ENCODE results near the gene CA14. TPM values are rescaled to one million over a fixed set of nuclear protein-coding genes. Genes with fewer than 3 reads are reported as not detected.

Gene CA14
- total and polyA plus RNA-seq, 9 of the 15 experiments (the other 6 are each of a cell fraction or from before 2014, with no cell fraction given) = 0.13 to 0.57 (median 0.26) TPM; not detected in 1

DNA sequence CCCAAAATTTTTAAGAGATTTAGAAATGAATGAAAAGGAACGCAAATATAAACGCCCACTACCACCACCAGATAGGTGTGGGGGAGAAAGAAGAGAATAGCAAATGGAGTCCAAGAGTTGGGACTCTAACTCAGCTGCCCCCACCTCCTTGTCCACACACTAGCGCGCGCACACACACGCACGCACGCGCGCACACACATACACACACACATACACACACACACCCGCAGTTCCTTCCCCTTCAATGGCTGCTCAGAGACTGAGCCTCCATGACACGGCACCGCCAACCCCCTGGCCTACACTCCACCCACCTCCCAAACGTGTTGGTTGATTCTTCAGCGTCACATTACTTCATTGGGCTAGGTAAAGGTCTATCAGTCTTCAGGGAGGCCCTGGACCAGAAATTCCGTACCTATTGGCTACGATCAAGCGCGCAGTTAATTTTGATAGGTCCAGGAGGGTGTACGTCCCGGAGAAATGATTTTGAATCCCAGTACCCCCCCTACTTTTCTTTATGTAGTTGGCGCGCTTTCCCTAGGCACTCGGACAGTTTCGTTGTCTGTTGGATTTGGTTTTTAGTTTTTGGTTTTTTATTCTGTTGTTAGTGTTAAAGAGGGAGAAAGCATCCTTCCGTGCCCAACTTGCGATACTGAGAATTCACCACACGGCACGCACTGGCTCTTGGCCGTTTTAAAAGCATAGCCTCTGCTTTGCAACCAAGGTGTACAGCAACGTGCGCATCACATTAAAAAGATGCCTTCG lies 21.5 kb upstream of the CA14 start, which contains the start of gene ANP32E (continued):
- TF ChIP-seq ZNF311 (CRISPR knock-in tag; IDR thresholded peaks at IDR 0.05) (no peak), ARHGAP35 (IDR thresholded peaks at IDR 0.05; ENCODE audit: partially characterized antibody) (no peak), RBM22 (IDR thresholded peaks at IDR 0.05; ENCODE audit: low read depth, low read length, poor library complexity, severe bottlenecking) (no peak), PML (IDR thresholded peaks at IDR 0.05; ENCODE audit: low read length) (peak; percentile 61), SMAD1 (IDR thresholded peaks at IDR 0.05; ENCODE audit: low read depth, low read length, partially characterized antibody) (no peak)
- TF ChIP-seq, protein P1, sequence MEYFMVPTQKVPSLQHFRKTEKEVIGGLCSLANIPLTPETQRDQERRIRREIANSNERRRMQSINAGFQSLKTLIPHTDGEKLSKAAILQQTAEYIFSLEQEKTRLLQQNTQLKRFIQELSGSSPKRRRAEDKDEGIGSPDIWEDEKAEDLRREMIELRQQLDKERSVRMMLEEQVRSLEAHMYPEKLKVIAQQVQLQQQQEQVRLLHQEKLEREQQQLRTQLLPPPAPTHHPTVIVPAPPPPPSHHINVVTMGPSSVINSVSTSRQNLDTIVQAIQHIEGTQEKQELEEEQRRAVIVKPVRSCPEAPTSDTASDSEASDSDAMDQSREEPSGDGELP (CRISPR knock-in tag; IDR thresholded peaks at IDR 0.05; ENCODE audit: borderline replicate concordance) = peak; percentile 70; the same call in 1 of the 2 replicates
- TF ChIP-seq, protein P2, sequence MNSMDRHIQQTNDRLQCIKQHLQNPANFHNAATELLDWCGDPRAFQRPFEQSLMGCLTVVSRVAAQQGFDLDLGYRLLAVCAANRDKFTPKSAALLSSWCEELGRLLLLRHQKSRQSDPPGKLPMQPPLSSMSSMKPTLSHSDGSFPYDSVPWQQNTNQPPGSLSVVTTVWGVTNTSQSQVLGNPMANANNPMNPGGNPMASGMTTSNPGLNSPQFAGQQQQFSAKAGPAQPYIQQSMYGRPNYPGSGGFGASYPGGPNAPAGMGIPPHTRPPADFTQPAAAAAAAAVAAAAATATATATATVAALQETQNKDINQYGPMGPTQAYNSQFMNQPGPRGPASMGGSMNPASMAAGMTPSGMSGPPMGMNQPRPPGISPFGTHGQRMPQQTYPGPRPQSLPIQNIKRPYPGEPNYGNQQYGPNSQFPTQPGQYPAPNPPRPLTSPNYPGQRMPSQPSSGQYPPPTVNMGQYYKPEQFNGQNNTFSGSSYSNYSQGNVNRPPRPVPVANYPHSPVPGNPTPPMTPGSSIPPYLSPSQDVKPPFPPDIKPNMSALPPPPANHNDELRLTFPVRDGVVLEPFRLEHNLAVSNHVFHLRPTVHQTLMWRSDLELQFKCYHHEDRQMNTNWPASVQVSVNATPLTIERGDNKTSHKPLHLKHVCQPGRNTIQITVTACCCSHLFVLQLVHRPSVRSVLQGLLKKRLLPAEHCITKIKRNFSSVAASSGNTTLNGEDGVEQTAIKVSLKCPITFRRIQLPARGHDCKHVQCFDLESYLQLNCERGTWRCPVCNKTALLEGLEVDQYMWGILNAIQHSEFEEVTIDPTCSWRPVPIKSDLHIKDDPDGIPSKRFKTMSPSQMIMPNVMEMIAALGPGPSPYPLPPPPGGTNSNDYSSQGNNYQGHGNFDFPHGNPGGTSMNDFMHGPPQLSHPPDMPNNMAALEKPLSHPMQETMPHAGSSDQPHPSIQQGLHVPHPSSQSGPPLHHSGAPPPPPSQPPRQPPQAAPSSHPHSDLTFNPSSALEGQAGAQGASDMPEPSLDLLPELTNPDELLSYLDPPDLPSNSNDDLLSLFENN (IDR thresholded peaks at IDR 0.05; ENCODE audit: low read depth in 2 of 2, low read length in 2 of 2) = peak in 1 of 2 experiments; percentile 31; a peak in 1 of 4 replicates
- TF ChIP-seq, protein P3, sequence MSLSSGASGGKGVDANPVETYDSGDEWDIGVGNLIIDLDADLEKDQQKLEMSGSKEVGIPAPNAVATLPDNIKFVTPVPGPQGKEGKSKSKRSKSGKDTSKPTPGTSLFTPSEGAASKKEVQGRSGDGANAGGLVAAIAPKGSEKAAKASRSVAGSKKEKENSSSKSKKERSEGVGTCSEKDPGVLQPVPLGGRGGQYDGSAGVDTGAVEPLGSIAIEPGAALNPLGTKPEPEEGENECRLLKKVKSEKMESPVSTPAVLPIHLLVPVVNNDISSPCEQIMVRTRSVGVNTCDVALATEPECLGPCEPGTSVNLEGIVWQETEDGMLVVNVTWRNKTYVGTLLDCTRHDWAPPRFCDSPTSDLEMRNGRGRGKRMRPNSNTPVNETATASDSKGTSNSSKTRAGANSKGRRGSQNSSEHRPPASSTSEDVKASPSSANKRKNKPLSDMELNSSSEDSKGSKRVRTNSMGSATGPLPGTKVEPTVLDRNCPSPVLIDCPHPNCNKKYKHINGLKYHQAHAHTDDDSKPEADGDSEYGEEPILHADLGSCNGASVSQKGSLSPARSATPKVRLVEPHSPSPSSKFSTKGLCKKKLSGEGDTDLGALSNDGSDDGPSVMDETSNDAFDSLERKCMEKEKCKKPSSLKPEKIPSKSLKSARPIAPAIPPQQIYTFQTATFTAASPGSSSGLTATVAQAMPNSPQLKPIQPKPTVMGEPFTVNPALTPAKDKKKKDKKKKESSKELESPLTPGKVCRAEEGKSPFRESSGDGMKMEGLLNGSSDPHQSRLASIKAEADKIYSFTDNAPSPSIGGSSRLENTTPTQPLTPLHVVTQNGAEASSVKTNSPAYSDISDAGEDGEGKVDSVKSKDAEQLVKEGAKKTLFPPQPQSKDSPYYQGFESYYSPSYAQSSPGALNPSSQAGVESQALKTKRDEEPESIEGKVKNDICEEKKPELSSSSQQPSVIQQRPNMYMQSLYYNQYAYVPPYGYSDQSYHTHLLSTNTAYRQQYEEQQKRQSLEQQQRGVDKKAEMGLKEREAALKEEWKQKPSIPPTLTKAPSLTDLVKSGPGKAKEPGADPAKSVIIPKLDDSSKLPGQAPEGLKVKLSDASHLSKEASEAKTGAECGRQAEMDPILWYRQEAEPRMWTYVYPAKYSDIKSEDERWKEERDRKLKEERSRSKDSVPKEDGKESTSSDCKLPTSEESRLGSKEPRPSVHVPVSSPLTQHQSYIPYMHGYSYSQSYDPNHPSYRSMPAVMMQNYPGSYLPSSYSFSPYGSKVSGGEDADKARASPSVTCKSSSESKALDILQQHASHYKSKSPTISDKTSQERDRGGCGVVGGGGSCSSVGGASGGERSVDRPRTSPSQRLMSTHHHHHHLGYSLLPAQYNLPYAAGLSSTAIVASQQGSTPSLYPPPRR (CRISPR knock-in tag; IDR thresholded peaks at IDR 0.05; ENCODE audit: borderline replicate concordance) = no peak
- TF ChIP-seq, protein P4, sequence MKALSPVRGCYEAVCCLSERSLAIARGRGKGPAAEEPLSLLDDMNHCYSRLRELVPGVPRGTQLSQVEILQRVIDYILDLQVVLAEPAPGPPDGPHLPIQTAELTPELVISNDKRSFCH (CRISPR knock-in tag; IDR thresholded peaks at IDR 0.05) = no peak
- TF ChIP-seq, protein P4 (tag; IDR thresholded peaks at IDR 0.05) = peak; percentile 20; the same call in 1 of the 2 replicates
- TF ChIP-seq, protein P5, sequence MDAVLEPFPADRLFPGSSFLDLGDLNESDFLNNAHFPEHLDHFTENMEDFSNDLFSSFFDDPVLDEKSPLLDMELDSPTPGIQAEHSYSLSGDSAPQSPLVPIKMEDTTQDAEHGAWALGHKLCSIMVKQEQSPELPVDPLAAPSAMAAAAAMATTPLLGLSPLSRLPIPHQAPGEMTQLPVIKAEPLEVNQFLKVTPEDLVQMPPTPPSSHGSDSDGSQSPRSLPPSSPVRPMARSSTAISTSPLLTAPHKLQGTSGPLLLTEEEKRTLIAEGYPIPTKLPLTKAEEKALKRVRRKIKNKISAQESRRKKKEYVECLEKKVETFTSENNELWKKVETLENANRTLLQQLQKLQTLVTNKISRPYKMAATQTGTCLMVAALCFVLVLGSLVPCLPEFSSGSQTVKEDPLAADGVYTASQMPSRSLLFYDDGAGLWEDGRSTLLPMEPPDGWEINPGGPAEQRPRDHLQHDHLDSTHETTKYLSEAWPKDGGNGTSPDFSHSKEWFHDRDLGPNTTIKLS (IDR thresholded peaks at IDR 0.05; ENCODE audit: borderline replicate concordance, low read depth) = peak; percentile 98
- TF ChIP-seq, protein P6, sequence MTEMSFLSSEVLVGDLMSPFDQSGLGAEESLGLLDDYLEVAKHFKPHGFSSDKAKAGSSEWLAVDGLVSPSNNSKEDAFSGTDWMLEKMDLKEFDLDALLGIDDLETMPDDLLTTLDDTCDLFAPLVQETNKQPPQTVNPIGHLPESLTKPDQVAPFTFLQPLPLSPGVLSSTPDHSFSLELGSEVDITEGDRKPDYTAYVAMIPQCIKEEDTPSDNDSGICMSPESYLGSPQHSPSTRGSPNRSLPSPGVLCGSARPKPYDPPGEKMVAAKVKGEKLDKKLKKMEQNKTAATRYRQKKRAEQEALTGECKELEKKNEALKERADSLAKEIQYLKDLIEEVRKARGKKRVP (CRISPR knock-in tag; IDR thresholded peaks at IDR 0.05) = no peak; the same call in 1 of the 2 replicates

Data from K562 (cell line).